Neuronal stem cell (in vitro differentiated cells): Measurements from ENCODE around the gene TBC1D19.

Source experiments
- DNase-seq: peaks from one replicate; pipeline ENCODE4 v3.0.0-alpha.2; 2013; ENCODE audit warnings: low spot score
- H2AFZ ChIP-seq: one replicate; pipeline ENCODE4 v1.6.1; 2013; ENCODE audit warnings: mild to moderate bottlenecking, low read length, inconsistent platforms
- H2AK5ac ChIP-seq: 2 replicates; pipeline ENCODE4 v1.6.1; 2013; ENCODE audit warnings: low read depth, mild to moderate bottlenecking, inconsistent platforms, low read length, moderate library complexity, mixed read lengths
- H2BK120ac ChIP-seq: 2 replicates; pipeline ENCODE4 v1.6.1; 2013; ENCODE audit warnings: low read depth, mild to moderate bottlenecking, inconsistent platforms, low read length, moderate library complexity, mixed read lengths
- H2BK12ac ChIP-seq: one replicate; pipeline ENCODE4 v1.6.1; 2013; ENCODE audit warnings: low read length, inconsistent platforms
- H2BK15ac ChIP-seq: 2 replicates; pipeline ENCODE4 v1.6.1; 2013; ENCODE audit warnings: mild to moderate bottlenecking, low read length, inconsistent platforms, mixed read lengths
- H2BK5ac ChIP-seq: one replicate; pipeline ENCODE4 v1.6.1; 2013; ENCODE audit warnings: inconsistent platforms, mild to moderate bottlenecking, low read length, moderate library complexity
- H3K14ac ChIP-seq: one replicate; pipeline ENCODE4 v1.6.1; 2013; ENCODE audit warnings: low read length, inconsistent platforms
- H3K18ac ChIP-seq: 2 replicates; pipeline ENCODE4 v1.6.1; 2013; ENCODE audit warnings: low read length, inconsistent platforms
- H3K23ac ChIP-seq: 2 replicates; pipeline ENCODE4 v1.6.1; 2013; ENCODE audit warnings: low read depth, mild to moderate bottlenecking, mixed read lengths, low read length, inconsistent platforms; ENCODE audit not compliant: poor library complexity
- H3K27ac ChIP-seq: replicated peaks from 3 replicates; pipeline ENCODE4 v1.5.1; 2013; ENCODE audit warnings: low read length, inconsistent platforms
- H3K27me3 ChIP-seq, 3 experiments: 2 replicates each; pipeline ENCODE4 v1.6.1; 2013; ENCODE audit warnings: low read length in 3 of 3, mild to moderate bottlenecking in 2 of 3, inconsistent platforms in 1 of 3, low read depth in 1 of 3, mixed read lengths in 1 of 3, moderate library complexity in 1 of 3; ENCODE audit not compliant: control insufficient read depth in 3 of 3, insufficient read depth in 3 of 3
- H3K36me3 ChIP-seq, 2 donors: replicated peaks in 1 of 2; 2 replicates each; pipeline ENCODE4 v1.6.1; 2013; ENCODE audit warnings: low read length in 2 of 2; ENCODE audit not compliant: control insufficient read depth in 2 of 2, insufficient read depth in 2 of 2
- H3K4ac ChIP-seq: 2 replicates; pipeline ENCODE4 v1.6.1; 2013; ENCODE audit warnings: inconsistent platforms, mild to moderate bottlenecking, low read length, moderate library complexity
- H3K4me1 ChIP-seq, 2 donors: 1 replicate in 1 of 2; 2 replicates in 1 of 2; pipeline ENCODE4 v1.6.1; 2013; ENCODE audit warnings: low read length in 2 of 2, low read depth in 1 of 2; ENCODE audit not compliant: control insufficient read depth in 2 of 2, insufficient read depth in 1 of 2
- H3K4me2 ChIP-seq: one replicate; pipeline ENCODE4 v1.6.1; 2013; ENCODE audit warnings: mild to moderate bottlenecking, low read length, inconsistent platforms; ENCODE audit not compliant: insufficient read depth, poor library complexity, severe bottlenecking
- H3K4me3 ChIP-seq, 2 donors: 2 replicates each; pipeline ENCODE4 v1.5.1; 2013; ENCODE audit warnings: low read length in 2 of 2, mild to moderate bottlenecking in 2 of 2, inconsistent platforms in 1 of 2, moderate library complexity in 1 of 2
- H3K79me1 ChIP-seq: one replicate; pipeline ENCODE4 v1.6.1; 2013; ENCODE audit warnings: low read depth, mild to moderate bottlenecking, inconsistent platforms, low read length, moderate library complexity
- H3K9ac ChIP-seq: one replicate; pipeline ENCODE4 v1.6.1; 2013; ENCODE audit warnings: mild to moderate bottlenecking, low read depth, low read length, inconsistent platforms; ENCODE audit not compliant: poor library complexity
- H3K9me3 ChIP-seq, 2 donors: replicated peaks in 1 of 2; 2 replicates each; pipeline versions ENCODE3 to v1.6.1; 2013; ENCODE audit warnings: low read length in 2 of 2, mild to moderate bottlenecking in 2 of 2, inconsistent platforms in 1 of 2, low read depth in 1 of 2, mixed read lengths in 1 of 2, moderate library complexity in 1 of 2; ENCODE audit not compliant: control insufficient read depth in 2 of 2, insufficient read depth in 1 of 2
- H4K8ac ChIP-seq: one replicate; pipeline ENCODE4 v1.6.1; 2013; ENCODE audit warnings: low read depth, mild to moderate bottlenecking, inconsistent platforms, low read length, moderate library complexity
- H4K91ac ChIP-seq: one replicate; pipeline ENCODE4 v1.6.1; 2013; ENCODE audit warnings: low read length, low read depth, mild to moderate bottlenecking, inconsistent platforms; ENCODE audit not compliant: poor library complexity
- WGBS, 2 donors: extraction: QIAGEN DNeasy Blood & Tissue Kit; methylation state at CpG; one replicate each; pipeline ENCODE4 v1.1.7; 2013; ENCODE audit warnings: missing lambda C conversion rate in 2 of 2, mixed read lengths in 1 of 2; ENCODE audit not compliant: insufficient read length in 2 of 2, insufficient replicate concordance in 1 of 2; ENCODE audit errors: extremely low coverage in 2 of 2; 5-methylcytosine and 5-hydroxymethylcytosine counted together

Gene TBC1D19

GRCh38 chr4:26594371-26594770 is 10.5 kb downstream of the TBC1D19 start:
- Histone ChIP-seq H4K91ac (no peak overlapping the region), H3K9ac (no peak overlapping the region), H3K9me3 (no peaks in the 10 kb centered on the region), H3K4me3 (no peak overlapping the region), H2BK120ac (no peak overlapping the region), H3K79me1 (no peaks in the 10 kb centered on the region), H3K36me3 (no peaks in the 10 kb centered on the region), H3K27me3 (no peaks in the 10 kb centered on the region), H2BK12ac (no peak overlapping the region), H2BK15ac (no peak overlapping the region), H3K4me1 (no peaks in the 10 kb centered on the region), H3K23ac (no peak overlapping the region), H3K18ac (no peak overlapping the region), H2AK5ac (no peak overlapping the region), H3K27ac (no peak overlapping the region), H2AFZ (no peak overlapping the region), H2BK5ac (no peak overlapping the region), H3K14ac (no peak overlapping the region), H3K4ac (no peak overlapping the region), H4K8ac (no peak overlapping the region), H3K4me2 (no peak overlapping the region)
- no CpG with 5 or more reads among the region's 5 CpGs for WGBS, 2 donors
- no peak for DNase-seq

- H2AK5ac ChIP-seq = no peak overlapping the region
- H2BK15ac ChIP-seq = no peak overlapping the region
- H4K8ac ChIP-seq = no peak overlapping the region
- no peak overlapping the region for H3K4me3 ChIP-seq
- H3K27ac ChIP-seq = no peak overlapping the region
- H3K27me3 ChIP-seq = no peaks in the 10 kb centered on the region
- H3K23ac ChIP-seq = no peak overlapping the region
- WGBS, 2 donors = no CpG with 5 or more reads among the region's 6 CpGs
- H3K9me3 ChIP-seq = no peaks in the 10 kb centered on the region
- H3K18ac ChIP-seq = no peak overlapping the region
- H3K79me1 ChIP-seq = no peaks in the 10 kb centered on the region
- H3K9ac ChIP-seq = no peak overlapping the region
- H3K4me1 ChIP-seq = no peaks in the 10 kb centered on the region
- H2BK12ac ChIP-seq = no peak overlapping the region
- H2AFZ ChIP-seq = no peak overlapping the region
- no peak overlapping the region for H3K4me2 ChIP-seq
- no peak overlapping the region for H4K91ac ChIP-seq
- no peak overlapping the region for H3K14ac ChIP-seq
- DNase-seq = no peak
- H2BK120ac ChIP-seq = no peak overlapping the region
- no peak overlapping the region for H3K4ac ChIP-seq
- H3K36me3 ChIP-seq = no peaks in the 10 kb centered on the region
- no peak overlapping the region for H2BK5ac ChIP-seq
Measured at GRCh38 chr4:26594778-26595177, 10.9 kb downstream of the TBC1D19 start.

GRCh38 chr4:26596843-26597242 is 13.0 kb downstream of the TBC1D19 start:
- no peak overlapping the region for H2BK15ac ChIP-seq
- H3K9me3 ChIP-seq = no peaks in the 10 kb centered on the region
- H2BK120ac ChIP-seq = no peak overlapping the region
- H3K9ac ChIP-seq = no peak overlapping the region
- no peaks in the 10 kb centered on the region for H3K27me3 ChIP-seq
- H3K18ac ChIP-seq = no peak overlapping the region
- no peak overlapping the region for H3K4me3 ChIP-seq
- no peak overlapping the region for H4K91ac ChIP-seq
- H3K4ac ChIP-seq = no peak overlapping the region
- H2AK5ac ChIP-seq = no peak overlapping the region
- no peak overlapping the region for H3K4me2 ChIP-seq
- H3K79me1 ChIP-seq = no peaks in the 10 kb centered on the region
- H4K8ac ChIP-seq = no peak overlapping the region
- H3K36me3 ChIP-seq = no peaks in the 10 kb centered on the region
- H2BK5ac ChIP-seq = no peak overlapping the region
- no peak overlapping the region for H3K27ac ChIP-seq
- H3K14ac ChIP-seq = no peak overlapping the region
- H3K4me1 ChIP-seq = no peaks in the 10 kb centered on the region
- no peak overlapping the region for H3K23ac ChIP-seq
- DNase-seq = no peak
- no CpG with 5 or more reads among the region's 1 CpG for WGBS, 2 donors
- H2BK12ac ChIP-seq = no peak overlapping the region
- H2AFZ ChIP-seq = no peak overlapping the region

GRCh38 chr4:26601204-26601603 is 17.3 kb downstream of the TBC1D19 start:
- no peak overlapping the region for H3K27ac ChIP-seq
- H3K9me3 ChIP-seq = no peaks in the 10 kb centered on the region
- H2BK12ac ChIP-seq = no peak overlapping the region
- no peak overlapping the region for H3K9ac ChIP-seq
- H3K14ac ChIP-seq = no peak overlapping the region
- no peak overlapping the region for H3K18ac ChIP-seq
- H3K4me2 ChIP-seq = no peak overlapping the region
- no peak overlapping the region for H2BK15ac ChIP-seq
- H2AK5ac ChIP-seq = no peak overlapping the region
- H3K23ac ChIP-seq = no peak overlapping the region
- no peak overlapping the region for H3K4ac ChIP-seq
- H3K36me3 ChIP-seq = no peaks in the 10 kb centered on the region
- H4K91ac ChIP-seq = no peak overlapping the region
- H4K8ac ChIP-seq = no peak overlapping the region
- WGBS, 2 donors = no CpG with 5 or more reads among the region's 1 CpG
- no peaks in the 10 kb centered on the region for H3K4me1 ChIP-seq
- H3K27me3 ChIP-seq = no peaks in the 10 kb centered on the region
- no peaks in the 10 kb centered on the region for H3K79me1 ChIP-seq
- no peak for DNase-seq
- no peak overlapping the region for H3K4me3 ChIP-seq
- H2AFZ ChIP-seq = no peak overlapping the region
- H2BK120ac ChIP-seq = no peak overlapping the region
- H2BK5ac ChIP-seq = no peak overlapping the region
